ENCODE results near the gene FOXA2.
"Not testable (repeated sequence)": the region's sequence is repeated elsewhere in the genome, so short reads cannot be mapped to it uniquely, and the experiment has no call there.

Gene FOXA2

DNA sequence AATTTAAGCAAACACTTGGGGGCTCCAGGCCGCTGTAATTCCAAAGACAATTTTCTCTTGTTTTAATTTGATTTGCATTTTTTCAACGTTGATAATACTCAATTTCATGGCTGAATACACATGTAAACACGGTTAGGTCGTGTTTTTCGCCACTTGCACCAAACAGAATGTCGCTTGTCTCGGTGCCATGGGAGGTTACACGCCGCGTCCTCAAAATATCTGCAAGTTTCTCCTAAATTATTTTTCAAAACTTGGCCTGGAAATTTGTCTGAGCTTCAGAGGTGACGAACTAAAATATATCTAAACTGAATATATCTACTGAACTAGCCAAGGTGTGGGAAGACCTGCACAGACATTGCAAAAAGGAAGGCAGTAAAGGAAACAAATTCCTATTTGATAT, 15.0 kb downstream of the FOXA2 start:
- no peak for DNase-seq (ENCODE audit: low read depth in 1 of 2, low spot score in 1 of 2)

DNA sequence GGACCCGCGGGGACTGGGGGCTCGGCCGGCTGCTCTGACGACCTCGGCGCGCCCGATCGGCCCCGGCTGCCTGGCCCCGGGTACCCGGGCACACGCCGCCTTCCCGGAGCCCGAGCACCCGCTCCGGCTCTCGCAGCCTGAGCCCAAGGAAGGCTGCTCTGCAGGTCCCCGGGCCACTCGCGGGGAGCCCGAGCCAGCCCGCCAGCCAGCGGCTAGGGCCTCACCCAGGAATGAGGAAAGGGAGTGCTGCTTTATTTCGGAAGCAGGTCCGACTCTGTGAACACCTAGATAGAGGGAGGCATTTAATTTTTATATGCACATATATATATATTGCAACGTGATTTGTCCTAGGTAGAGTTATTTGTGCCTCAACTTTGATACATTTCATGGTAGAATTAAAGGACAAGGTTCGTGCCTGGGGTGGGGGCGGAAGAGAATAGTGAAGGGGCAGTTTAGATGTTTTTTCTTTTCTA, 15.5 kb downstream of the FOXA2 start:
- no peak for DNase-seq (ENCODE audit: low read depth in 1 of 2, low spot score in 1 of 2)

DNA sequence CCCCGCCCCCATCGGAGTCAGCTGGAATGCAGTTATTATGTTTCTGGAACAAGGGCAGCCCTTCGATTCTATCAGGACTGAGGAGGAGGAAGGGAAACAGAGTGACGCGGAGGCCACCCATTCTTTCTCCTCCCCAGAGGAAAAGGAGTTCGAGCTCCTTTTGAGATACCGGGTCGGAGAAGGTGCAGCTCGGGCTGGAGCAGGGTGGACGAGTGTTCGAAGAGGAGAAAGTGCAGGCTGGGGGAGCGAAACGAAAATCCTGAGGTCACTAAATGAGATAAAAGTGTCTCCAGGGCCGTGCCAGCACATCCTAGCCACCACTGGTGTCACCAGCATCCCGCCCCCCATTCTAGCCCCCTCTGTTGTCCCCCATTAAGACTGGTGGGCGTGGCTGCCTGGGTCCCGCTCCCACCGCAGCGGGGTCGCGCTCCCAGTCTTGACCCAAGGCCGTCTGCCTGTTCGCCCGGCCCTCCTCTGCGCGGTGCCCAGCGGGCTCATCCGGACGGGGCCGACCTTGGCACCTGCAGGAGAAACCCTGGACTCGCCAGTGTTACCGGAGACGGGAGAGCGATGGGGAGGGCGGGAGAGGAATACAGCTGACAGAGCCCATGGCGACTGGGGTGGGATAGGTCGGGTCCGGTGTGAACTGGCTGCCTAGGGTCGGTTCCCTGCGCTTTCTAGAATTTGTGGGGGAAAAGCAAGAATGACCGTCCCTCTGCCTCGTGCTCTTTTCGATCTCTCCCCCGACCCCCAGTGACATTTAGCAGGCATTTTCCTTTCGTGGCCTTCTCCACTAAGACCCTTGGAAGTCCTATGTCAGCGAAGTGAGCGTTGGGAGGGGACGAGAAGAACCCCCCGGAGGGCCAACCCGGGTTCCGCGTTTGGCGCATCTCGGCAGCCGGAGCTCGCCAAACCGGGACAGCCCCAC, 16.2 kb downstream of the FOXA2 start:
- DNase-seq (ENCODE audit: low read depth in 1 of 2, low spot score in 1 of 2): no peak

DNA sequence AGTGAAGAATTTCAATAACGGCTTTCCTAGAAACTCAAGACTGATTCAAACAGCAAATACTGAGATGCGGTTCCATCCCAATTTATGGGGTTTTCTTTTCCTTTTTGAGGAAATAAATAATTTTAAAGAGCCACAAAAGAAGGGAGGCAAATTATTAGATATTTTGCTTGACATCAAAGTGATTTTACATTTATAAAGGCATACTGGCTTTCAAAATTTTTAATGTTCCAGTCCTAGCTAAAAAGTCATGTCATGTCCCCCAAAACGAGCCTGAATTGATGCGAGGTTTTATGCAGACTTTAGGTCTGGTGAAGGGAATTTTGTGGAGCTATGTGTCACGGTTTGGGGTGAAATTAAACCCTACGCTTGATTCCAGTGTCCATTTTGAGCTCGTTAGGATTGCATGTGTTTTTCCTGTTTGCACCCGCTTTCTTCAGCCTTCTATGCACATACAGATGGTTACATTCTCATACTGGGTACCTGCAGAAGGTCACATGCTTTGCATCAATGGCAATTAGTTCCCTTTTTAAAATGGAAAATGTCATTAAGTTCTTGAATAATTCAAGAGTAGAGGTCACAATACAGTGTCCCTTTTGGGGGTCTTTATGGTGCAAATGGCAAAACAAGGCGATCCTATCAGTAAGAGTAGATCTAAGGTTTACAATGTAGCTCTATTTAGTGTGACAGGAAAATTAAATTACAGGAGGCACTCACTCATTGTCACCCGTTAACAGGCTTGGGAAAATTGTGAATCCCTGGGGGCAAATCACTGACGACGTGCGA, 17.3 kb downstream of the FOXA2 start:
- no peak for DNase-seq (ENCODE audit: low read depth in 1 of 2, low spot score in 1 of 2)

DNA sequence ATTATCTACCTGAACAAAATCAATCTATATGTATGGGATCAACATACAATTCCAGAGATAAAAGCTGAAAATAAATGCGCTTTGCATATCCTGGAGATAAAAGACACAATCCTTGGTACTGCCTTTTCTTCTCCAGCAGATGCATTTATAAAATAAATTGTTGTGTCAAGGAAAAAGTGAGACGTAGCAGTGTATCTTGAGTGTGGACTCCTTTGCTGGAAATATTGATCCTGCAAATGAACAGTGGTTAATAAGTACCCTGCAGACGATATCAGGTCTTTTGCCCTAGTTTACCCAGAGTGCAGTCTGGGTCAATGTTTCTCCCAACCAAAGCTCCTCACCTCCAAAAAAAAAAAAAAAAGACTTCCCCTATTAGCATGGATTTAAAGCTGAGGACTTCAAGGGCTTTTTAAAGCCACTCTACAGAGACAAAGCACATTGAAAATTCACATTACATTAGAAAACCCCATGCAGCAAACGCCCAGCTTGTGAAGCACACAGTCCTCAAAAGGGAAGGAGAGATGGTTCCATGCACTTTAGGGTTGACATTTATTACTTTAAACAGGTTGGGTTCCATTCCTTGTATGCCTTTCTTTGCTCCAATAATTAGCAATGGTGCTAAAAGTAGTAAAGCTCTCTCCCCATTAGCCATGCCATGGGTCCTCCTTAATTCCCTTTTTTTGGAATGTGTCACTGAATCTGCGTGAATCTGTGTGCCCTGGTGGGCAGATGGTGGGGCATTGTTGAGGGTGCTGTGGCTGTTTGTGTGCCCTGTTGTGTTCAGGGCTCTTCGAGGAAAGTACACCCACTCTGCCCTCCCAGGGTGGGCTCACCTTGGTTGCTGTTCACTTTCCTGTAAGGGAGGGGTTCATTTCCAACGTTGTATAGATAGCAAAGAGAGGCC, 21.1 kb downstream of the FOXA2 start:
- no peak for DNase-seq (ENCODE audit: low read depth in 1 of 2, low spot score in 1 of 2)

DNA sequence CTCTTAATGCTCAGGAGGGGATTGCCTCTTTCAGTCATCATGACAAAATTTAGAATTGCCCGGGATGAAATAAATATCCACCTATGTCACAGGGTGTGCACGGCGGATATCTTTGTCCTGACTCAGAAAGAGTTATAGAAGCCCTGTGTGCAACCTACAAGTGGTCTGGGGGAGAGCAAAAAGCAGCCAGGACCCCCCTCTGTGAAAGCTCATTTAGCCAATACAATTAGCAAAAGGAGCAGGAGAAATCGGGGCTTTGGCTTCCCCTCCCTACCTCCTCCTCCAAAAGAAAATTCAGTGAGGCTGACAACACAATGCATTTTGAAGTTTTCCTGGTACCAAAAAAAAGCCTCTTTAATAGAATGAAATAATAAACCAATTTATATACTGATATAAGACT, 21.8 kb downstream of the FOXA2 start:
- DNase-seq (ENCODE audit: low read depth in 1 of 2, low spot score in 1 of 2): no peak

DNA sequence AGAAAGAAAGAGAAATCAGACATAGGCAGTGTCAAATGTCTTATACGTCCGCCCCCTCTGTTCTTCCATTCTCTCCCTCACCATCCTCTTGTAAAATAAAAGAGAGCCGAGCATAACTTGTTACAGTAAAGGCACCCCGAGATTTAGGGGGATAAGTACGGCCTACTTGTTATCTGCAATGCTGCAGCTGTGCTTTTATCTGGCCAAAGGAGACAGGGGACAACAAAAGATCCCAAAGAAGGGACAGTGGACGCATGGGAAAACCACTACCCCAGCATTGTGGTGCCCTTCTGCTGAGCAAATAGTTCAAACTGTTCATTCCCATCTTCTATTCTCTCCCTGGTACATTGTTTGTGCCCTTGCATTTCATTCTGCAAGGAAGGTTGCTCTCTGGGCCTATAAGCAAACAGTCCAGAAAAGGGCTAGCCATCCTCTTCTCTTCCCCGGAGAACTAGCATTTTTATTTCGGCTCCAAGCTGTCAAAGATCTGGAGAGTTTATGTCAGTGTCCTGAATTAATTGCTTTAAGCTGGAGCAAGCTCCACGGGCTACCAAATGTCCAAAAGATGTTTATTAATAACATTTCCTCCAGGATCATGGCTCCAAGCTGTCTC, 22.3 kb downstream of the FOXA2 start:
- no peak for DNase-seq (ENCODE audit: low read depth in 1 of 2, low spot score in 1 of 2)

DNA sequence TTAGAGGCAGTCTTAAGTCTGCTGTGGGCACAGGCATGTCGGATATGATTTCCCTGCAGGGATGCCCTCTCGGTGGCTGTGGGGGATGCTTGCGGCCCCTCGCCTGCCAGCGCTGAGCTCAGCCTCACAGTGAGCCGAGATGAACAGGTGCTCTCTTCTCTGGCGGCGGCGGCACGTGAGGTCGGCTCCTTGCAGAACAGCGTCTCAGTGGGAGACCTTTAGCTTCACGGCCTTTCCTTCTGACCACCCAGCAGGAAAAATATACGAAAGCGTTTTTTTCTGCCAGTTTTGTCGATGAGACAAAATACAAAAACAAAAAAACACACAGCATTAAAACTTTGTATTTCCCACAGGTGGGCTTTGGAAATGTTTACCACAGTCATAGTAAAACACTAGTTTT, 23.6 kb downstream of the FOXA2 start:
- DNase-seq (ENCODE audit: low read depth in 1 of 2, low spot score in 1 of 2): no peak

DNA sequence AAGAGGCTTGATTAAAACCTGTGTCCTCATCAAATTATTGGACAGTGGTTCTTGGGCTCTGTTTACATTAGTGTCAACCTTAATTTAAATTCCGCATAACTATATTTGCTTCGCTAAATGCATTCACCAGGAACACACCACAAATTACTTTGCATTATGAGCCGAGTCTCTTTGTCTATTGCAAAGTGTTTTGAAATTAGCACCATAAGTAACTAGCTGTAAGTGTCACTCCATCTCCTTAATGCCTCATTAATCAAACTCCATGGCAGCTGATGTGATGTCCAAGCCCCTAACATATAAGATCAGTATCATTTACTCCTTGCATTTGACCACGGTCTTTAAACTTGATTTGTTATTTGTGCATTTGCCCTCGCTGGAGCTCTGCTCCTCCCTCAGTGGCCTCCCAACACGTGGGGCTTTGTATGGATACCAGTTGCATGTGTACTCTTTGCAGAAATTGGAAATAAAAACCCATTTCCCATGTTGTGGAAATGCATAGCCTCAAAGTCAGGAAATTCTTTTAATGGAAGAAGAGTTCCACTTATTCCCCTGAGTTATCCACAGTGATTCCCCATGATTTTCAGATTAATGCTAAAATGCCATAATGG, 24.6 kb downstream of the FOXA2 start:
- no peak for DNase-seq (ENCODE audit: low read depth in 1 of 2, low spot score in 1 of 2)

DNA sequence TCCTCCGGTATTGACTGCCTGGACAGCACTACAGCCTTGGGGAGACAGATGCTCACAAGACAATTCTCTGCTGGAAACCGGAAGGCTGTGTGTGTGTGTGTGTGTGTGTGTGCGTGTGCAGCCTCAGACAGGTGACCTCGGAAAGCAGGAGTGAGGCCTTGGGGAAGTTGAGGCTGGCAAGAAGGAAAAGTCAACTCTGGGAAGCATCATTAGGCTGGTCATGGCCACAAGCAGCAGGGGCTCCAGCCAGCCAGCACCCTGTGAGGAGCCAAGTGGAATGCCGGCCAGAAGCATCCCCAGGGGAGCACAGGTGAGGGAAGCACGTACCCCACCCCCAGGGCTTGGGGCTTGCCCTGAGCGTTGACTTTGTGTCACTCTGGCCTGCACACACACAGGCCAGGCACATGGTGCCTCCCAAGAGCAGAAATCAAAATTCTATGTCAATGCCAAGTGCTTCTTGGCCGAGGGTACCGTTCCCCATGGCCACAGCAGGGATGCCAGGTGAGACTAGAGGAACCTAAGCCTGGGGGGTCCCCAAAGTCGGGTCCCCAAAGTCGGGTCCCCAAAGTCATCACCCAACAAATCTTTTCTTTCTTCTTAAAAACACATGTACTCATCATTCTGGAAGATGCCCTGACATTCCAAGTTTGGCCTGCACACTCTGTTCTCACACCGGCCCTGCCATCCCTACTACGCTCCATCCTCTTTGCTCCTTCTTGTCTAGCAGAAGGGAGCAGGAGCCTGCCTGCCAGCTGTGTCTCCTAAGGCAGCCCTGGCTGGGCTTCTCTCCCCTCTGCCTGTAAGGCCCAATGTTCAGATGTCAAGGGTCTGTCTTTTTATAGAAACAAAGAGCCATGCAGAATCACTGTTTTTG, 26.7 kb downstream of the FOXA2 start:
- no peak for DNase-seq (ENCODE audit: low read depth in 1 of 2, low spot score in 1 of 2)

DNA sequence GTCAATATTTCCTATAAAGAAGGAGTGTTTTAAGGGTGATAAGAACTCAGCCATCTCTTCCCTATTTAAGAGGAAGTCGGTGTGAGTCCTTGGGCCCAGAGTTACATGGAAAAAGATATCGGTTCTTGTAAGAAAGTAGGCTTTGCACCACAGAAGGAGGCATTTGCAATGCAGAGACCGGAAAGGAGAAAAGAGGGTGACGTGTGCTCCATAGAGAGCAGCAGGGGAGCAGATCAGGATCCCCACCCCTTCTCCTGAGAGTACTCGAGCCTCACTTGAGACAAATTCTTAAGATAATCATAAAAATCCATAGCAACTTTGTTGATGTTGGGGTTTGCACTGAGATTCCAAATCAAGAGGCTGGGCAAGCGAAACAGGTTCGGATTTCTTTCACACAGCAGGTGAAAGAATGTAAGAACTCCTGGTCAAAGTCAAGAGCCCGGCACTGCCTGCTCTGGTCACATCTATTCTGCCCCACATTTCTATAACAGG, 27.8 kb downstream of the FOXA2 start:
- no peak for DNase-seq (ENCODE audit: low read depth in 1 of 2, low spot score in 1 of 2)

DNA sequence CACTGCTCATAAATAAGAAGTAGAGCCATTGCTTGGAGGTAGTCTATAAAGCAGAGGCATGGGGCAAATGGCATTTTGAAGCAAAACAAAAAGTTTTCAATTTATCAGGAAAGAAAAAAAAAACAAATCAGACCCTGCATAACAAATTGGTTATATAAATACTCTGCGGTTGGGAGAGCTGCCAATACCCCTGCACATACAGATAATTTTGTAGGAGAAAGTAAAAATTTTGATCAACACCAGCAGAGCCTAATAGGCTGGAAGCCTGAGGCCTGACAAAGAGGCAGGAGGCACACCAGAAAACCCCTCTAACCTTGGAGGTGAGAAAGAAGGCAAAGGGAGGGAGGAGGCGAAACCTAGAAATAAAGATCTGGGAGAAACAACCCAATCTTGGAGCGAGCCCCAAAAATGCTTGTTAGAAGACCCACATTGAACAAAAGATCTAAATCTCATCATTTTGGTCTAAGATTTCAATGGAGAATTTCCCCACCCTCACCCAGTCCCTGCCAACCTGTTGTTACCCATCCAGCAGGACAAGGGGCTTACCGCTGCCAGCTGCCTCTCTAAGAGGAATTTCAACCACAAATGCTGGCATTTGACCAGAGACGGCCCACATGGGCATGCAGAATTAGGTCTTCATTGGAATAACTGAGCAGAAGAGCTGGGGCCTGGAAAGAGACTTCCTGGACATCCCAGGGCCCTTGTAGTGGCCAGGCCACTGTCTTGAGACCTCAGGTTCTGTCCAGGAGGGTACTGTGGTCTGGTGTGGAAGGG, 28.4 kb downstream of the FOXA2 start:
- no peak for DNase-seq (ENCODE audit: low read depth in 1 of 2, low spot score in 1 of 2)

DNA sequence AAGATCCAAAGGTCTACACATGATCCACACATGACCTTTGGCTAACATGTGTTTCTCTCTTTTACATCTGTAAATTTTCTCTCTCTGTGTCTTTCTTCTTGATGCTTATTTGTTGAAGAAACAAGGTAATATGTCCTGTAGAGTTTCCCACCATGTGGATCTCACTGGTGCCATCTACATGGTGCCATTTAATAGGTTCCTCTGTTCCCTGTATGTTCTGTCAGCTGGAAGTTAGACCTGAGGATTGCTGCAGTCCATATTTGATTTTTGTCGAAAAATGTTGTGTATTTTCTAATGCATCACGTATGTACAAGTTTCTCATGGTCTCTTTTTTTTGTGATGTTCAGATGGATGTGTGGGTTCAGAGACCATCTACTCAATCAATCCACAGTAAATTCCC, 30.0 kb downstream of the FOXA2 start:
- DNase-seq (ENCODE audit: low read depth in 1 of 2, low spot score in 1 of 2): no peak

DNA sequence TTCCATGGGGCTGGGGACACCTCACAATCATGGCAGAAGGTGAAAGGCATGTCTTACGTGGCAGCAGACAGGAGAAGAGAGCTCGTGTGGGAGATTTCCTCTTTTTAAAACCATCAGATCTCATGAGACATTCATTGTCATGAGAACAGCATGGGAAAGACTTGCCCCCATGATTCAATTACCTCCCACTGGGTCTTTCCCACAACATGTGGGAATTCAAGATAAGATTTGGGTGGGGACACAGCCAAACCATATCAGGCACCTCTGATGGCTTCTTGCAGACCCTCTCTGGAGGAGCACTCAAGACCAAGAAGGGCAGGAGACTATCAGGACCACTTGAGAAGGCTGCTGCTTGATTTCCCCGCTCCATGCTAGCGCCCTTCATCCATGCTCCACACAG, 33.9 kb downstream of the FOXA2 start:
- DNase-seq (ENCODE audit: low read depth in 1 of 2, low spot score in 1 of 2): not testable (repeated sequence)

DNA sequence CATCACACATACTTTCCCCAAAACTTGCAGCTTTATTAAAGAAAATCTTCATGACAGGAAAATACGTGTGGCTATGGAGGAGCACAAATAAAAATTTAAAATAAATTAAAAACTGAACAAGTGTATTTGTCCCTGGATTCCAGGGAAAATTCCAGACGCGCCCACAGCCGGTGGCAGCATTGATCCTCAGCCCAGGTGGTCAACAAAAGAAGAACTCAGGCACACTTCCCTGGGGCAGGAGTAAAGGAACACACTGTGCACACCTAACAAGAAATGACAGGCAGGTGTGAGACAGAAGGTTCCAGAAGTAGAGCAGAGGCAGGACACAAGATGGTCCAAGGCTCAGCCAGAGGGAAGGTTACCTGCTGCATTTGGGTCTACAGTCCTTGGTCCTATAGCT, 36.3 kb downstream of the FOXA2 start:
- no peak for DNase-seq (ENCODE audit: low read depth in 1 of 2, low spot score in 1 of 2)

DNA sequence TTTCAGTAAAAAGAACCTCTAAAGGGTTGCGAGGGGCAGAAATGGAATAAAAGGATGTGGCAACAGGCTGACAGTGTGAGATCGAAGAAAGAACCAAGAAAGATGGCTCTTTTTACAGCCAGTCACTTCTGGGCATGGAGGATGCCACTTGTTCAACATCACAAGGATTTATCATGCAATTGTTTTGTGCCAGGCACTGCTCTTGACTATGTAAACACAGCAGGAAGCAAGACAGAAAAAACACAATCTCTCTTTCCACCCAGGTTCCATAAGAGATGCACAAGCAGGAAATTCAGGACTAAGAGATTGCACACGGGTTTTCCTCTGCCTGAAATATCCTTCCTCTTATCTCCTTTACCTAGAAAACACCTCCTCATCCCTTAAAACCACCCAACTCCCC, 38.0 kb downstream of the FOXA2 start:
- DNase-seq (ENCODE audit: low read depth in 1 of 2, low spot score in 1 of 2): no peak

DNA sequence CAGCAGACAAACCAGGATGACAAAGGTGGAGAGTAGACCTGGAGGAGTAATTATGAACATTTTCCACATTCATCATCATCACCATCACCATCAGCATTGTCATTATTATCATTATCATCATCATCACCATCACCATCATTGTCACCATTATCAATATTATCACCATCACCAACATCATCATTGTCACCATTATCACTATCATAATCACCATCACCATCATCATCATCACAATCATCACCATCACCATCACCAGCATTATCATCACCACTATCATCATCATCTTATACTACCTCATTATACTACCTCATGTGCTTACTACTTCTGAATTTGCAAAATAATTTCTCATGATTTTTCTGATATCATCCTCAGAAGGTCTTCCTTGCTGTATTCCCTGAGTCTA, 39.3 kb downstream of the FOXA2 start:
- DNase-seq (ENCODE audit: low read depth in 1 of 2, low spot score in 1 of 2): no peak

DNA sequence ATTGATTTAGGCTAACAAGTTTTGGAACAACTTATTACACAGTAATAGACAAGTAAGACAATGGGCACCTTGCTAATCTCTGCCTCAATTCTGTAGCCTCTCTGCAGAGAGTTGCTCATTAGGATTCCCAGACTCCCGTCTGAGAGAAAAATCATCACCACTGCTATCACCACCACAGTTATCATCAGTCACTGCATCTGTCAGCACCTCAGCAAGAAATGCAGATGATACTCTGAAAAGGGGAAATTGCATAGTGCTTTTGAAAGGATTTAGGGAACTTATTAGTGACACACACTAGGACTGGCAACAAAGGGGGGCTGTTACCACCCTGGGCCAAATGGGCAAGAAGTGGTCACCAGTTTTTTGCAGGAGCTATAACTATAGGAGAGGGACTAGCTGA, 39.9 kb downstream of the FOXA2 start:
- no peak for DNase-seq (ENCODE audit: low read depth in 1 of 2, low spot score in 1 of 2)

DNA sequence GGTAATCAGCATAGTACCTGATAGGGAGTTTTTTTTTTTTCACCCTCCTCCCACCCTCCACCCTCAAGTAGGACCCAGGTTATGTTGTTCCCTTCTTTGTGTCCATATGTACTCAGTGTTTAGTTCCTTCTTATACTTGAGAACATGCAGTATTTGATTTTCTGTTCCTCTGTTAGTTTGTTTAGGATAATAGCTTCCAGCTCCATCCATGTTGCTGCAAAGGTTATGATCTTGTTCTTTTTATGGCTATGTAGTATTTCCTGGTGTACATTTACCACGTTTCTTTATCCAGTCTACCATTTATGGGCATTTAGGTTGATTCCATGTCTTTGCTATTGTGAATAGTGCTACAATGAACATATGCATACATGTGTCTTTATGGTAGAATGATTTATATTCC, 41.9 kb downstream of the FOXA2 start:
- no peak for DNase-seq (ENCODE audit: low read depth in 1 of 2, low spot score in 1 of 2)
